ENCODE measurements around the gene LINGO1. TPM values are rescaled to one million over a fixed set of nuclear protein-coding genes. Genes with fewer than 3 reads are reported as not detected.

Gene LINGO1
- total and polyA plus RNA-seq, 2 of the 8 experiments (the other 6 are each of a cell fraction or from before 2014, with no cell fraction given), result 57.1 to 114 TPM

GRCh38 chr15:77610731-77611130 lies 22.0 kb downstream of the LINGO1 start:
- no peak overlapping the region for H2BK120ac ChIP-seq (replicated peaks; ENCODE audit: low read depth, low read length)
- no peaks in the 10 kb centered on the region for H3K27me3 ChIP-seq (replicated peaks in 1 of 4; ENCODE audit: control insufficient read depth in 3 of 4, extremely low read depth in 1 of 4, insufficient read depth in 3 of 4, low read length in 3 of 4)
- ChIA-PET CTCF (ENCODE audit: partially characterized antibody) (interaction anchor here (0.8 to 17.9 kb wide), 5 partner anchors 16 to 265 kb away, joined by 3 to 161 read pairs (median 6); partner anchors contain the start of gene LINGO1), POLR2A (ENCODE audit: partially characterized antibody) (no interaction called here)
- no peak overlapping the region for H2AK5ac ChIP-seq (ENCODE audit: low read depth, low read length)
- no peak overlapping the region for H2BK12ac ChIP-seq (ENCODE audit: low read depth, low read length)
- H2BK15ac ChIP-seq (ENCODE audit: low read length), result no peak overlapping the region
- H3K79me1 ChIP-seq (ENCODE audit: low read depth, low read length), result no peaks in the 10 kb centered on the region; the same call in 1 of the 2 replicates
- no peaks in the 10 kb centered on the region; a peak in 1 of 4 replicates for H3K79me2 ChIP-seq (ENCODE audit: control insufficient read depth in 1 of 2, insufficient read depth in 2 of 2, low read length in 2 of 2)
- no peak overlapping the region for H2BK20ac ChIP-seq (ENCODE audit: low read length)
- H3K4ac ChIP-seq (replicated peaks; ENCODE audit: insufficient read length, low read depth, low read length), result no peak overlapping the region
- no peak overlapping the region for H2BK5ac ChIP-seq (ENCODE audit: low read depth, low read length)
- DNase-seq (ENCODE audit: low read depth in 1 of 2, low spot score in 2 of 2) (no peak), FAIRE-seq (no peak)
- H2AFZ ChIP-seq (ENCODE audit: low read length), result no peak overlapping the region
- no peak overlapping the region for H3K14ac ChIP-seq (ENCODE audit: insufficient read length)
- no peak overlapping the region for H4K91ac ChIP-seq (replicated peaks; ENCODE audit: insufficient read length, low read length)
- H3K4me2 ChIP-seq (ENCODE audit: insufficient read depth in 1 of 2, low read depth in 2 of 2, low read length in 2 of 2), result no peak overlapping the region
- H4K8ac ChIP-seq (ENCODE audit: extremely low read depth, insufficient read depth, low read length), result no peak overlapping the region
- H3K56ac ChIP-seq (replicated peaks; ENCODE audit: insufficient read length, low read depth, low read length), result no peak overlapping the region
- H4K5ac ChIP-seq (ENCODE audit: insufficient read length, low read depth, low read length), result no peak overlapping the region
- WGBS, 2 experiments (ENCODE audit: extremely low coverage in 1 of 2, insufficient coverage in 1 of 2, insufficient read length in 1 of 2, insufficient replicate concordance in 2 of 2, low coverage in 1 of 2, low lambda C conversion rate in 2 of 2, missing lambda C conversion rate in 1 of 2), result 86% methylated on average over 6 of the region's 9 CpGs; no CpG with 5 or more reads in 1 of the 2 experiments
- H3K23ac ChIP-seq (ENCODE audit: insufficient read length), result no peak overlapping the region
- no peaks in the 10 kb centered on the region for H3K23me2 ChIP-seq (ENCODE audit: low read depth, low read length)
- peaks cover 3 to 6% of the 10 kb centered on the region in 2 experiments for H4K20me1 ChIP-seq (replicated peaks in 1 of 2; ENCODE audit: control insufficient read depth in 1 of 2, insufficient read depth in 2 of 2, low read length in 2 of 2)
- peaks cover 10 to 22% (median 17%) of the 10 kb centered on the region in 4 experiments; a peak in 6 of 8 replicates for H3K36me3 ChIP-seq (ENCODE audit: control insufficient read depth in 2 of 4, insufficient read depth in 4 of 4, low read length in 3 of 4)
- peaks cover 0 to 29% (median 18%) of the 10 kb centered on the region in 4 experiments; a peak in 6 of 7 replicates for H3K4me1 ChIP-seq (replicated peaks in 1 of 4; ENCODE audit: control insufficient read depth in 3 of 4, insufficient read depth in 4 of 4, low read length in 3 of 4)
- no peak overlapping the region for H3K4me3 ChIP-seq (ENCODE audit: extremely low read depth in 1 of 4, insufficient read depth in 2 of 4, low read depth in 3 of 4, low read length in 4 of 4)
- H3K9me3 ChIP-seq (ENCODE audit: insufficient read depth in 2 of 2, low read depth in 1 of 2, low read length in 1 of 2), result no peaks in the 10 kb centered on the region
- H3K9ac ChIP-seq (replicated peaks in 1 of 4; ENCODE audit: extremely low read depth in 1 of 4, low read depth in 3 of 4, low read length in 3 of 4), result no peak overlapping the region
- H3K18ac ChIP-seq (ENCODE audit: extremely low read depth, low read length), result no peak overlapping the region; the same call in 1 of the 2 replicates
- H3K27ac ChIP-seq (ENCODE audit: low read depth, low read length), result no peak overlapping the region
- TF ChIP-seq GABPA (IDR thresholded peaks at IDR 0.05; ENCODE audit: borderline replicate concordance, insufficient read depth, low read length) (no peak), RXRA (IDR thresholded peaks at IDR 0.05; ENCODE audit: insufficient read depth, low read depth, low read length) (no peak), HDAC2 (IDR thresholded peaks at IDR 0.05; ENCODE audit: borderline replicate concordance in 1 of 2, low read depth in 2 of 2, low read length in 2 of 2) (no peak), POU5F1 (IDR thresholded peaks at IDR 0.05; ENCODE audit: low read depth, low read length) (no peak), BCL11A (IDR thresholded peaks at IDR 0.05; ENCODE audit: low read depth in 2 of 2, low read length in 2 of 2) (no peak), SIN3A (conservative IDR thresholded peaks at IDR 0.05 in 1 of 2, IDR thresholded peaks at IDR 0.05 in 1 of 2; ENCODE audit: low read depth in 1 of 2, low read length in 2 of 2) (no peak), RFX5 (IDR thresholded peaks at IDR 0.05; ENCODE audit: borderline replicate concordance, low read depth, low read length) (no peak), KDM1A (IDR thresholded peaks at IDR 0.05; ENCODE audit: borderline replicate concordance, low read length) (no peak), POLR2AphosphoS5 (IDR thresholded peaks at IDR 0.05; ENCODE audit: low read depth, low read length) (no peak), EZH2 (IDR thresholded peaks at IDR 0.05; ENCODE audit: low read depth, low read length, severe bottlenecking) (no peak), CHD1 (IDR thresholded peaks at IDR 0.05; ENCODE audit: low read depth, low read length) (no peak), KDM4A (IDR thresholded peaks at IDR 0.05; ENCODE audit: low read depth, low read length, severe bottlenecking) (no peak), TAF7 (optimal IDR thresholded peaks at IDR 0.05; ENCODE audit: borderline replicate concordance, low read depth, low read length) (no peak)

Data from H1 (cell line).